HG03280 (cell line): ENCODE results near the gene CCSER1.
"Not testable (repeated sequence)": the region's sequence is repeated elsewhere in the genome, so short reads cannot be mapped to it uniquely, and the experiment has no call there.

Experiments used
- ATAC-seq: cut with Tn5 transposase; IDR thresholded peaks from one replicate; pipeline ENCODE4 v1.9.1; 2021; ENCODE audit warnings: mild to moderate bottlenecking, moderate library complexity; ENCODE audit not compliant: unreplicated experiment

CCSER1 gene

GRCh38 chr4:90798948-90799347 is 671.8 kb downstream of the CCSER1 start:
- ATAC-seq = no peak

GRCh38 chr4:90799895-90800294 is 672.7 kb downstream of the CCSER1 start:
- no peak for ATAC-seq

- no peak for ATAC-seq
Measured at GRCh38 chr4:90815569-90815968, 688.4 kb downstream of the CCSER1 start.

- ATAC-seq = no peak
Measured at GRCh38 chr4:90816754-90817153, 689.6 kb downstream of the CCSER1 start.

- no peak for ATAC-seq
Measured at GRCh38 chr4:90824266-90825150, 697.3 kb downstream of the CCSER1 start.

GRCh38 chr4:90825849-90826248 is 698.7 kb downstream of the CCSER1 start:
- ATAC-seq = no peak

GRCh38 chr4:90833706-90834105 is 706.5 kb downstream of the CCSER1 start:
- no peak for ATAC-seq

GRCh38 chr4:90837241-90837640 is 710.0 kb downstream of the CCSER1 start:
- ATAC-seq = no peak

- not testable (repeated sequence) for ATAC-seq
Measured at GRCh38 chr4:90838859-90839258, 711.7 kb downstream of the CCSER1 start.

GRCh38 chr4:90840291-90840690 is 713.1 kb downstream of the CCSER1 start:
- ATAC-seq = no peak

- no peak for ATAC-seq
Measured at GRCh38 chr4:90840828-90841227, 713.6 kb downstream of the CCSER1 start.

GRCh38 chr4:90841676-90842075 is 714.5 kb downstream of the CCSER1 start:
- ATAC-seq = no peak

- ATAC-seq = peak; percentile 90
Measured at GRCh38 chr4:90842960-90843359, 715.8 kb downstream of the CCSER1 start.

- no peak for ATAC-seq
Measured at GRCh38 chr4:90844241-90844640, 717.0 kb downstream of the CCSER1 start.

- ATAC-seq = no peak
Measured at GRCh38 chr4:90845777-90846176, 718.6 kb downstream of the CCSER1 start.

GRCh38 chr4:90852237-90852636 is 725.0 kb downstream of the CCSER1 start:
- no peak for ATAC-seq

GRCh38 chr4:90855111-90855510 is 727.9 kb downstream of the CCSER1 start:
- no peak for ATAC-seq

GRCh38 chr4:90857081-90857820 is 730.1 kb downstream of the CCSER1 start:
- ATAC-seq = no peak

- no peak for ATAC-seq
Measured at GRCh38 chr4:90875791-90876190, 748.6 kb downstream of the CCSER1 start.

- no peak for ATAC-seq
Measured at GRCh38 chr4:90876296-90876695, 749.1 kb downstream of the CCSER1 start.

- ATAC-seq = no peak
Measured at GRCh38 chr4:90883519-90883918, 756.3 kb downstream of the CCSER1 start.

- no peak for ATAC-seq
Measured at GRCh38 chr4:90888571-90888970, 761.4 kb downstream of the CCSER1 start.
